MCF 10A (cell line): Measurements from ENCODE around the gene USO1. TPM values are rescaled to one million over a fixed set of nuclear protein-coding genes. Genes with fewer than 3 reads are reported as not detected.

Experiments
- BruUV-seq: library from RNA; stranded (reverse); fragments of 400-500 nt; replicated peaks from 2 replicates; lab custom pipeline; 2021; lab: Mats Ljungman, UMichigan
- CTCF ChIA-PET: fragments of 300-600 bp; sonication (Branson Sonifier 250); formaldehyde crosslinking; extraction: SDS; loops from one replicate; lab custom pipeline; 2021; ENCODE audit warnings: antibody characterized with exemption, inconsistent platforms; lab: Yijun Ruan, JAX
- POLR2A ChIA-PET: fragments of 300-600, 350-650 bp; sonication (Branson Sonifier 250); formaldehyde crosslinking; extraction: SDS; loops from one replicate; lab custom pipeline; 2020; ENCODE audit warnings: antibody characterized with exemption, inconsistent platforms; lab: Yijun Ruan, JAX
- DNase-seq: peaks from one replicate; pipeline ENCODE4 v3.0.0-alpha.2; 2018; ENCODE audit not compliant: unreplicated experiment
- H3K27ac Mint-ChIP-seq: one replicate; pipeline ENCODE4 v1.8.0; 2022; ENCODE audit warnings: mild to moderate bottlenecking, low read depth, mixed read lengths; ENCODE audit not compliant: unreplicated experiment
- H3K27me3 Mint-ChIP-seq: one replicate; pipeline ENCODE4 v1.8.0; 2022; ENCODE audit warnings: mixed read lengths; ENCODE audit not compliant: insufficient read depth, unreplicated experiment
- H3K36me3 Mint-ChIP-seq: one replicate; pipeline ENCODE4 v1.8.0; 2022; ENCODE audit warnings: mild to moderate bottlenecking, moderate library complexity, mixed read lengths; ENCODE audit not compliant: insufficient read depth, unreplicated experiment
- H3K4me1 Mint-ChIP-seq: one replicate; pipeline ENCODE4 v1.8.0; 2022; ENCODE audit warnings: mixed read lengths; ENCODE audit not compliant: insufficient read depth, unreplicated experiment
- H3K4me3 Mint-ChIP-seq: one replicate; pipeline ENCODE4 v1.8.0; 2022; ENCODE audit warnings: mild to moderate bottlenecking, moderate library complexity, mixed read lengths; ENCODE audit not compliant: unreplicated experiment
- H3K9me3 Mint-ChIP-seq: one replicate; pipeline ENCODE4 v1.8.0; 2022; ENCODE audit warnings: mixed read lengths; ENCODE audit not compliant: unreplicated experiment
- CTCF ChIP-seq: fragments of 200-600 bp; IDR thresholded peaks from one replicate; pipeline ENCODE4 v1.8.0; 2022; ENCODE audit warnings: antibody characterized with exemption, mild to moderate bottlenecking; ENCODE audit not compliant: unreplicated experiment
- intact Hi-C: fragments of 100-400 bp; cut with micrococcal nuclease; formaldehyde crosslinking; loops from 2 replicates; pipeline ENCODE4 v1.14.1; 2022
- total RNA-seq: library from RNA; stranded (reverse); gene quantifications from 2 replicates; pipeline ENCODE4 v1.2.3, GENCODE V29; 2022

USO1 gene
- total RNA-seq, 1 experiment from 2014 or later = 105 TPM

- no TSS peak for BruUV-seq
- ChIA-PET POLR2A (no interaction called here), CTCF (no interaction called here)
- Mint-ChIP-seq H3K27ac (no peak overlapping the region), H3K9me3 (no peaks in the 10 kb centered on the region), H3K36me3 (peaks cover 49% of the 10 kb centered on the region), H3K27me3 (no peaks in the 10 kb centered on the region), H3K4me1 (no peaks in the 10 kb centered on the region), H3K4me3 (no peak overlapping the region)
- TF ChIP-seq CTCF = no peak
- DNase-seq = no peak
- intact Hi-C loops = no loop called here
These were observed 93.5 kb downstream of the USO1 start for GRCh38 chr4:75817901-75818300.

- H3K27ac Mint-ChIP-seq = no peak overlapping the region
- no peaks in the 10 kb centered on the region for H3K4me1 Mint-ChIP-seq
- H3K9me3 Mint-ChIP-seq = no peaks in the 10 kb centered on the region
- intact Hi-C loops = no loop called here
- ChIA-PET CTCF (interaction anchor here (0.6 to 0.8 kb wide), 3 partner anchors 13 to 96 kb away, joined by 3 to 5 read pairs (median 4); no protein-coding TSS in a partner anchor), POLR2A (no interaction called here)
- no TSS peak for BruUV-seq
- no peak overlapping the region for H3K4me3 Mint-ChIP-seq
- H3K27me3 Mint-ChIP-seq = no peaks in the 10 kb centered on the region
- no peak for DNase-seq
- no peak for TF ChIP-seq CTCF
- peaks cover 36% of the 10 kb centered on the region for H3K36me3 Mint-ChIP-seq
These were observed 94.7 kb downstream of the USO1 start for GRCh38 chr4:75819121-75819520.

- no peak for TF ChIP-seq CTCF
- CTCF ChIA-PET = interaction anchor here (1.2 kb wide), 1 partner anchor 248 kb away, joined by 3 read pairs; no protein-coding TSS in a partner anchor
These were observed 95.8 kb downstream of the USO1 start for GRCh38 chr4:75820197-75820596.

GRCh38 chr4:75820676-75821075, 96.3 kb downstream of the USO1 start:
- H3K27me3 Mint-ChIP-seq = no peaks in the 10 kb centered on the region
- no peak for DNase-seq
- H3K4me3 Mint-ChIP-seq = no peak overlapping the region
- BruUV-seq = no TSS peak
- no peaks in the 10 kb centered on the region for H3K4me1 Mint-ChIP-seq
- no peak overlapping the region for H3K27ac Mint-ChIP-seq
- intact Hi-C loops = no loop called here
- ChIA-PET CTCF (interaction anchor here (1.2 kb wide), 1 partner anchor 248 kb away, joined by 3 read pairs; no protein-coding TSS in a partner anchor), POLR2A (interaction anchor here (1.1 kb wide), 1 partner anchor 10 kb away, joined by 3 read pairs; no protein-coding TSS in a partner anchor)
- TF ChIP-seq CTCF = no peak
- H3K9me3 Mint-ChIP-seq = no peaks in the 10 kb centered on the region
- peaks cover 21% of the 10 kb centered on the region for H3K36me3 Mint-ChIP-seq

More at GRCh38 chr4:75820197-75820596, 95.8 kb downstream of the USO1 start:
- DNase-seq = no peak
- POLR2A ChIA-PET = interaction anchor here (0.6 kb wide), 1 partner anchor 54 kb away, joined by 3 read pairs; no protein-coding TSS in a partner anchor
- Mint-ChIP-seq H3K4me1 (no peaks in the 10 kb centered on the region), H3K4me3 (no peak overlapping the region), H3K36me3 (peaks cover 26% of the 10 kb centered on the region), H3K27me3 (no peaks in the 10 kb centered on the region), H3K9me3 (no peaks in the 10 kb centered on the region), H3K27ac (no peak overlapping the region)
- no TSS peak for BruUV-seq
- intact Hi-C loops = no loop called here
